Skin epidermis (tissue), 12 donors: ENCODE data around the gene LDB3.
A peak's percentile ranks its signal among the peaks of the same experiment; 100 is the strongest.

ENCODE experiments used
- H3K27ac ChIP-seq, 21 experiments: fragments of 200-600 bp; sonication (generic) in 11 of 21; one replicate each; pipeline ENCODE4 v1.5.0; 2020; ENCODE audit warnings: mild to moderate bottlenecking in 3 of 21, inconsistent platforms in 2 of 21, moderate library complexity in 2 of 21
- H3K4me3 ChIP-seq, 7 experiments: fragments of 200-600 bp; sonication (generic) in 2 of 7; one replicate each; pipeline ENCODE4 v1.5.0; 2020; ENCODE audit warnings: inconsistent platforms in 2 of 7, mild to moderate bottlenecking in 2 of 7, moderate library complexity in 1 of 7

Gene LDB3

DNA sequence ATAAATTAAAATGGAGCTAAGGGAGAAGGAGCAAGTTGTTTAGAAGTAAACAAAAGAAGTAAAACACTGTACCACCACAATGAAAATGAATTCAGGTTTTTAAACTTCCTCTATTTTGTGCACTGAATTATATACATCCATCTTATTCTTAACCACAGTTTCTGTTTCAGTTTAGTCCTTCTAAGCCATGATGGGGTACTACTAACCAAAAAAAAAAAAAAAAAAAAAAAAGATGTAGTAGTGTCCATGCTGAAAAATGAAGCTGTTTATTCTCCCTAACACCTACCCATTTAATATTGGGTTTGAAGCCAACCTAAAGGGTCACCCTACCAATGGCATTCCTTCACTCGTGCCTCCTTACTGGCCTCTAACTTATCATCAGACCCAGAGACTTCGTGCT lies 84.7 kb downstream of the LDB3 start:
- H3K4me3 ChIP-seq = no peak overlapping the region
- H3K27ac ChIP-seq = peak overlapping the region in 1 of 21 experiments; percentile 0

DNA sequence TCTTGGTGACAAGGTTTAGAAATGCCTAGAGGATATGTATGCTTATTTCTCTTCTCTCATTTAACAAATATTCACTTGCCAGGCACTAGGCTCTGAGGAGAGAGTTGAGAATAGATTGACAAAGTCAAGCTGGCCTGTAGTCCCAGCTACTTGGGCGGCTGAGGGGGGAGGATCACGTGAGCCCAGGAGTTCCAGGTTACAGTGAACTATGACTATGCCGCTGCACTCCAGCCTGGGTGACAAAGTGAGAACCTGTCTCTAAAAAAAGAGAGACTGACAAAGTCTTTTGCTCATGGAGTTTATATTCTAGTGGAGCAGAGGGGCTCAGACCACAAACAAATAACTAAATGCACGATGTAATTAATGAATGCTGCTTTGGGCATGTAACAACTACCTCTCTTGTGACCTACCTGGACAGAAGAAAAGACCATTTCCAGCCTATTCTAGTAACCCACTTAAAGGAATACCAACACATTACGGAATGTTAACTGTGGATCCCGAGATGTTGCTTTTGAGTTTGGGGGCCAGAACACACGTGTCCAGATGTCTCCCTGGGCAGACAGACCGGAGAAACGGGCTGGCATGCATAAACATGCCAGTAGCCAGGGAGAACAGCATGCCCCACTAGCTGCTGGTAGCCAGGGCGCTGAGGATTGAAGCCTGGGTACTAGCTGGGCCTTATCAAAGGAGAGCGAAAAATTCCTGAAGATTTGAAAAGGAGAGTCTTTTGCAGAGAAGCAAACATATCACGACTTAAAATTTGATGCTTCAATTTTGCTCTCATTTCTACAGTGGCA lies 85.5 kb downstream of the LDB3 start:
- Histone ChIP-seq H3K4me3 (no peak overlapping the region), H3K27ac (peak overlapping the region in 3 of 21 experiments; percentile 0 to 48 (median 15))

DNA sequence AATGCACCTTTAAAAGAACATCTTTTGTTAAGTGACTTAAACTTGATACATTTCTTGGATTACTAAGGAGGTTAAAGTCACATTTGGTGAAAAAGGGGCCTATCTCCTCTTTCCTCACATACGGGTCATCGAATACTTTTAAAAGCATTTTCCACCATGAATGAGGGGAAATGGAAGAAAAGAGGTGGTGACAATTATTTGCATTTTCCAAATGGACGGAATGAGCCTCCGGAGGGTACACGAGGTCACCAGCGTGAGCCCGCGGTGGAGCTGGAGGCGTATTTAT lies 87.1 kb downstream of the LDB3 start:
- peak overlapping the region; percentile 65 to 91 (median 84) for H3K4me3 ChIP-seq
- peak overlapping the region in 20 of 21 experiments; percentile 69 to 97 (median 89) for H3K27ac ChIP-seq

DNA sequence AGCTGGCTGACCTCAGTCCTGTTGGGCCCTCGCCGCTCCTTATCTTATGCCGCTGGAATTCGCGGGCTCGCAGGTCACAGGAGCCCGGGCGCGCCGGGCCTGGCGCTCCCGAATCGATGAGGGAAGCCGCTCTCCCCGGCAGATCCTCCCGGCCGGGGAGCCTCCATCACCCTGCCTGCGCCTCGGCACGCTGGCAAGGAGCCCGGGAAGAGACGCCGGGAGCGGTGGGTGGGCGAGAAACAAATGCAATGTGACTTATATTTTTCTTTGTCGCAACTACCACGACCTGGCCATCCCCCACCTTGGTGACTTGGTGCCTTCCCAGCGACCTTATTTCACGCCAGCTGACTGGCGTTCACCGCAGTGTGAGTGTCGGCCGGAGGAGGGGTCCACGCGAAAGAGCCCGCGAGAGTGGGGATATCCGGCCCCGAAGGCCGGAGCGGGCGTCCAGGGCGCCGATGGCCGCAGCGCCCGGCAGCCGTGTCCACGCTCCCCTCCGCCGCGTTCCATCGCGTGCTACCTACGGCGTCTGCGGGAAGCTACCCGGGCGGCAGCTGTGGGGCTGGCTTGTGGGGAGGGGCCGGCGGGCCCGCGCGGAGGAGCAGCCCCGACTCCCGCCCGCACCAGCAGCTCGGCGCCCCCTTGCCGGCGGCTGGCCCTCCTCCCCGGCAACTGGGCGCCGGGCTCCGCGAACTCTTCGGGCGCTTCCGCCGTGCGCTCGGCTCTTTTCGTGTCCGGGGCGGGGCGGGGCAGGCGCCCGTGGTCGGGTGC lies 87.6 kb downstream of the LDB3 start:
- Histone ChIP-seq H3K4me3 (peak overlapping the region; percentile 65 to 91 (median 84)), H3K27ac (peak overlapping the region in 20 of 21 experiments; percentile 69 to 97 (median 89))

DNA sequence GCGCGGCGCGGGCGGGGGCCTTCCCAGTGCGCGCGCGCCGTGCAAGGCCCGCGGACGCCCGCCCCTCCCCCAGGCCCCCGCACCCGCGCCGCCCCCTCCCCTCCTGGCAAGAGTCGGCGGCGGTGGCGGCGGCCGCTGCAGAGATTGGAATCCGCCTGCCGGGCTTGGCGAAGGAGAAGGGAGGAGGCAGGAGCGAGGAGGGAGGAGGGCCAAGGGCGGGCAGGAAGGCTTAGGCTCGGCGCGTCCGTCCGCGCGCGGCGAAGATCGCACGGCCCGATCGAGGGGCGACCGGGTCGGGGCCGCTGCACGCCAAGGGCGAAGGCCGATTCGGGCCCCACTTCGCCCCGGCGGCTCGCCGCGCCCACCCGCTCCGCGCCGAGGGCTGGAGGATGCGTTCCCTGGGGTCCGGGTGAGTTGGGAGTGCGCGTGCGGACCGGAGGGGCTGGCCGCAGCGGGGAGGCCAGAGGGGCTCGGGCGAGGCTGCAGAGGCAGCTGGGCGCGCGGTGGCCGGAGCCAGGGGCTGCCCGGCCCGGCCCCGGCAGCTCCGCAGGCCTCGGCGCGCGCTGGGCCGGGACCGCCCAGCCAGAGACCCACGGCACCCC lies 88.3 kb downstream of the LDB3 start, which contains the start of gene BMPR1A:
Gene BMPR1A, plus strand, starts transcription at position 109 of the 602 bp plus-strand sequence. CDS start 119,400 bp downstream, outside the sequence.
- Histone ChIP-seq H3K27ac (peak within 1 kb of the TSS; percentile 69 to 97 (median 90)), H3K4me3 (peak within 1 kb of the TSS; percentile 65 to 91 (median 84))

DNA sequence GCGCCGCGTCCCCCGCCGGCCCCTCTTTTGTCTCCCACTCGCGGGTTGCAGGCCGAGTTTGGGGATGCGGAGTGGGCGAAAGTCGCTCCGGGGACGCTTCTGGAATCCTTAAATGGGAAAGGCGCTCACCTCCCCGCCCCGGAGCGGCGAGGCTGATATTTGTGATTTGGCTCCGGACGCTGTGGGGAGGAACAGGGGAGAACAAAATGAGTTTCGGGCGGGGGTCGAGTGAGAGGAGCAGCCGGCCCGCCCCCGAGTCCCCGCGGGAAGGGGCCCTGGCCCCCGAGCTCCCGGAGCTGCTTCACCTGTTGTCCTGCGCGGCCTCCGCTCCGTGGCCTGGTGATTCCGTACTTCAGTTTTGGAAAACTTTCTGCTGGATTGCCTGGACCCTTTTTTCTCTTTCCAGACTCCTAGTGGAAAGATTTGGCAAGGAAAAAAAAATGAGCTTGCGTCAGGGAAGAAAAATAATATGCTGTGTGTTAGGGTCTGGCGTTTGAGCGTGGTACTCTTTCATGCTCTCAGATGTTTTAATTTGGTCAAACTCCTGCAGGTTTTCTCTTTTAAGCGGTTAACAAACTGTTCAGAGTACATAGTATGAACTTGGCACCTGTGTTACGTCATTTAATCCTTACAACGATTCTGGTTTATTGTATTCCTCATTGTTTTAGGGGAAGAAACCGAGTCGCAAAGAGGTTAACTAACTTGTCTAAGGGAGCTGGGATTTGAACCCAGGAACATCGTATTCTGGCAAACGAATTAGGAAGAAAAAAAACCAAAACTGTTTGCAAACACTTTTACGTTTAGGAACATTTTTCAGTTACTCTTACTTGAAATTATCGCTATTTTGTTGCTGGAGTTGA lies 89.0 kb downstream of the LDB3 start:
- Histone ChIP-seq H3K27ac (peak overlapping the region; percentile 60 to 97 (median 90)), H3K4me3 (peak overlapping the region; percentile 65 to 91 (median 84))

DNA sequence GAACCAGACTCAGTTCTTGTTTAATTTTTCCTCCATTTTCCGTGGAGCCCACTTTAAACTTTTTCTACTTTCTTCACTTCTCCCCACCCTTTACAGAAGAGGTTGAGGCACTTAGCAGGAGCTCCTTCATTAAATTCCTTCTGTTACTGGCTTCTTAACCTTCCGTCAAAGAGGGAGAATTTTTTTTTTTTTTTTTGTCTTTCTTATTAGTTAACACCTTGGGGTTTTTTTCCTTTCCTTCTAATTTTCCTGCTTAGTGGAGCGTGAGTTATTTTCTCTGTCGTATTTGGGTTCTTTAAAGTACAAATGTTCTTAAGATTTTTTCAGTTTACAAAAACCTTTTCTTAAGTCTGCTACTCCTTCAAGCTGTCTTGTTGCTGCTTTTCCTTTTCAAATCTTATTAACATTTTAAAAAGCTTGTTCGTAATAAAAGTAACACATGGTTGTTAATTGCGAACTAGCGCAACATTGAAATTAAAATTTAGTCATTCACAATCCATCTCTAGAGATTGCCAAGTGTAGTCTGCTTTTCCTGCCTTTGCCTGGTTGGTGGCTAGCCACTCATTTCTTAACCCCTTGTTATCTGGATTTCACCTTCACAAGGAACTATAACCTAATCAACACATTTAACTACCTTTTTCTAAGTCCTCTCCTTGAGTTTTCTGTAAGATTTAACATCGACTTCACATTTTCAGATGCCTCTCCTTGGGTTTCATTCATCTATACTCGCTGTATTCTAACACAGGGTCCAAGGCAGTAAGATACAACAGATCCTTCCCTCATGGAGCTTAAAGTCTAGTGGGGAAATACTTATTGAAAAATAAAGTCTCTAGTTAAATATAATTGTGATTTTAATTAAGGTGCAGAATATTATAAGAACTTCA lies 90.1 kb downstream of the LDB3 start:
- Histone ChIP-seq H3K27ac (peak overlapping the region in 13 of 21 experiments; percentile 45 to 97 (median 91)), H3K4me3 (peak overlapping the region in 6 of 7 experiments; percentile 79 to 91 (median 86))

DNA sequence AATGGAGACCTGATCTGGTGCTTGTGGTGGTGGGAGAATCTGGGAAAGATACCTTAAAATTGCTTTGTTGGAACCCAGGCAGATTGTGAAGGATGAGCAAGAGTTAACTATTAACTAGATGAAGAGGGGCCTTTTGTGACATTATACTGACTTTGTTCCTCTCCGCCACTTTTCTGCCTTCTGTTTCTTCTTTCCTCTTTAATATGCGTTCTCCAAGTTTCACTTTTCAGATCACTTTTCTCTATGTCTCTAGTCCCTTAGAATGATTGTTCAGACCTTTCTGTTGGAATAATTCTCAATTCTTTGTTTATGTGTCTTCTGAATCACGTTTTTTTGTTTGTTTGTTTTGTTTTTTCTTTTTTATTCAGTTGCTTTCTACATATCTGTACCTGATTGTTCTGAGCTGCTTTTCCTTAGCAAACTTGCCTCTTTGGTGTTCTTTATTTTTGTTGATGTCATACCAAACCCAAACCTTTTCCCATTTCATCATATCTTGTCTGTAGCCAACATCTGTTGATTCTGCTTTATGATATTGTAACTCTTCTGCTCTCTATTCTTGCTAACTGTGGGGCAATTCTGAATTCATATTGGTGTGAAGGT lies 90.9 kb downstream of the LDB3 start:
- Histone ChIP-seq H3K4me3 (peak overlapping the region in 3 of 7 experiments; percentile 79 to 91 (median 79)), H3K27ac (peak overlapping the region in 3 of 21 experiments; percentile 29 to 95 (median 45))

DNA sequence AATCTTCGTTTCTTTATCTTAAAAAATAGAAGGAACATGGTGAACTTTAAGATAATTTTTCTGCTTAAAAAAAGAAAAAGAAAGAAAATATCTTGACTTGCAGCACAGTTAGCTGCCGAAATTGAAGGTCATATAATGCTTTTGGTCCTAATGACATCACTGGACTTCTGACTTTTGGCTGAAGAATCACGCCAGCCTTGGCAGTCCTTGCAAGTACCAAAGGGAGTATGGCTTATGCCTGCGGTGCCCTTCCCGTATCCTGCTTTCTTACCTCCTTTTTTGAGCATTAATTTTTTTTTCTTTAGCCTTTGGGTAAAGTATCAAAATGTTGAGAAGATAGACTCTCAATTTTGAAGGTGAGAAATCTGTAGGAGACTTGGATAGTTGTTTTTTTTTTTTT lies 95.1 kb downstream of the LDB3 start:
- Histone ChIP-seq H3K4me3 (no peak overlapping the region), H3K27ac (no peak overlapping the region)

DNA sequence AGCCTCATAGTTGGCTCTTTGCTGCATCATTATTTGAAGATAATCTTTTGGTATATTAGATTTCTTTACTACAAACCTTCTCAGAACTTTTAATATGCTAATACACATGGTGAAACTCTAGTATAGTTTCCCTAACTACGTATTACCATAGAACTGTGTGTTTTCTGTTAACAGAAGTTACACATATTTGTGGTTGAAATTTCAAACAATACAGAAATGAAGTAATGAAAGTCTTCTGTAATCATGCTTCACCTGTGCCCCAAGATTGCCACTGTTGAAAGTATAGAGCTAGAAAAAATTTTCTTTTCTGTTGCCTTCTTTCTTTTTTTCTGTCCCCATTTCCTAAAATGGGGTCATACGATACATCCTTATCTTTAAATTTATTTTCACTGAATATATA lies 97.2 kb downstream of the LDB3 start:
- no peak overlapping the region for H3K27ac ChIP-seq

DNA sequence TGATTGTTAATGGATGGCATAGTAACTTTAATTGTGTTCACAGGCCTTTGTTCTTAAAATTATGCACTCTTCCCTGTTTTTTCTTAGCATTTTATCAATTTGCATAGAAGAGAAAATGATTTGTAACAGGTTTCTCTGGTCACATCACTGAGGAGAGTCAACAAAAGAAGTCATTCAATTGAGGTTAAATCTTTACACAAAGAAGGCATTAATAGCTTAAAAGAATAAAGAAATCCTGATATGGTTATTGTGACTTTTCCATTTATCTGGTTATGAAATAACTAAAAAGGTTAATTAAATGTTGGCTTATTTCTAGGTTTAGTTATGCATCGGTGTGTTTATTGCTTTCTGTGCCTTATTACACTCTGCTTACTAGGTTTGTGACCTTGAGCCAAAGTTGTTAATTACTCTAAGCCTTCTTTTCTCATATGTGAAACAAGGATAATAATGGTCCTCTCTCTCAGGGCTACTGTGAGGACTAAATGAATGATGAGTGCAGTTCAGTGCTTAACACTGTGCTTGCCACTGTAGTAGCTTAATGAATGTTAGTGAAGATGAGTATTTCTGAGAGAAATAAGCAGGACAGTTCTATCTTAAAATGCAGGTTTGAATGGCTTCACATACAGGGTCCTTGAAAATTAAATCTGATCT lies 100.2 kb downstream of the LDB3 start:
- H3K4me3 ChIP-seq = no peak overlapping the region
- no peak overlapping the region for H3K27ac ChIP-seq

More for the DNA sequence above, 97.2 kb downstream of the LDB3 start:
- no peak overlapping the region for H3K4me3 ChIP-seq

DNA sequence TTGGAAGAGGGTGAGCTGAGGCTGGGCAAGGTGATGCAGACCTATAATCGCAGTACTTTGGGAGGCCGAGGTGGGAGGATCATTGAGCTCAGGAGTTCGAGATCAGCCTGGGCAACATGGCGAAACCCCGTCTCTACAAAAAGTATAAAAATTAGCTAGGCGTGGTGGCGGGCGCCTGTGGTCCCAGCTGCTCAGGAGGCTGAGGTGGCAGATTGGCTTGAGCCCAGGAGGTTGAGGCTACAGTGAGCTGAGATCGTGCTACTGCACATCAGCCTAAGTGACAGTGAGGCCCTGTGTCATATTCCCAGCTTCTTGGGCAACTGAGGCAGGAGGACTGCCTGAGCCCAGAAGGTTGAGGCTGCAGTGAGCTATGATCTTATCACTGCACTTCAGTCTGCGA lies 101.7 kb downstream of the LDB3 start:
- no peak overlapping the region for H3K27ac ChIP-seq
- H3K4me3 ChIP-seq = no peak overlapping the region

DNA sequence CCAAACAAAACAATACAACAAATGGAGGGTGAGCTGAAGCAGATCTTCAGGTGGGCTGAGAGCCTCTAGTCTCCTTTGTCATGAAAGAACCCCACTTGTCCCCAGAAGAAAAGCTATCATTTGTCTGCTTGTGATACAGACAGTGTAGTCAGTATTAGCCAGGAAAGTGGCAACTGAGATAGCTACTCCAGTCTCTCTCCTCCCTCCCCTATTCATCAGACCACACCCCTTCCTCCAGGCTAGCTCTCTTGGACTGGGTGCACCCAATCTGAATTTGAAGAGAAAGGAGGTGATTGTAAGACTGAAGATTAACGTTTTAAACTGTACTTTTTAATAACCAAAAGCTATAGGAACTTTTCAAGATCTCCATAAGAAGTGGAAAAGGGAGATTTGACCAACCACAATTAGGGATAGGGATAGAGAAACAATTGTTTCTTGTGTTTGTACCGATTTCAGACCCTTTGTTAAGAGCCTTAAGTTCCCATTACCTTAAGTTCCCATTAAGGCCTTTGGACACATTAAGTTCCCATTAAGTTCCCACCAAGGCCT lies 102.2 kb downstream of the LDB3 start:
- Histone ChIP-seq H3K27ac (no peak overlapping the region), H3K4me3 (no peak overlapping the region)

DNA sequence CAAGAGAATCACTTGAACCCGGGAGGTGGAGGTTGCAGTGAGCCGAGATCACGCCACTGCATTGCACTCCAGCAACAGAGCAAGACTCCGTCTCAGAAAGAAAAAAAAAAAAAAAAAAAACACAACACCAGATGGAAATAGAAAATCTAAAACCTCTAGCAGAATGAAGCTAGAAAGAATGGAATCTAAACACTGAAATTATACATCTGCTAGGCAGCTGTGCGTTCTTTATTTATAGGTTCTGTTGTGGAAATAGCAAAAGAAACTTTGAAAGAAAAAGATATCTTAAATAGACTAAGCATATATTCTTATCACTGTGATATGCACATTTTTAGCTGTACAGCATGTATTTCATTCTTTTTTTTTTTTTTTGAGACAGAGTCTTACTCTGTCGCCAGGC lies 105.2 kb downstream of the LDB3 start:
- no peak overlapping the region for H3K27ac ChIP-seq
- H3K4me3 ChIP-seq = no peak overlapping the region

DNA sequence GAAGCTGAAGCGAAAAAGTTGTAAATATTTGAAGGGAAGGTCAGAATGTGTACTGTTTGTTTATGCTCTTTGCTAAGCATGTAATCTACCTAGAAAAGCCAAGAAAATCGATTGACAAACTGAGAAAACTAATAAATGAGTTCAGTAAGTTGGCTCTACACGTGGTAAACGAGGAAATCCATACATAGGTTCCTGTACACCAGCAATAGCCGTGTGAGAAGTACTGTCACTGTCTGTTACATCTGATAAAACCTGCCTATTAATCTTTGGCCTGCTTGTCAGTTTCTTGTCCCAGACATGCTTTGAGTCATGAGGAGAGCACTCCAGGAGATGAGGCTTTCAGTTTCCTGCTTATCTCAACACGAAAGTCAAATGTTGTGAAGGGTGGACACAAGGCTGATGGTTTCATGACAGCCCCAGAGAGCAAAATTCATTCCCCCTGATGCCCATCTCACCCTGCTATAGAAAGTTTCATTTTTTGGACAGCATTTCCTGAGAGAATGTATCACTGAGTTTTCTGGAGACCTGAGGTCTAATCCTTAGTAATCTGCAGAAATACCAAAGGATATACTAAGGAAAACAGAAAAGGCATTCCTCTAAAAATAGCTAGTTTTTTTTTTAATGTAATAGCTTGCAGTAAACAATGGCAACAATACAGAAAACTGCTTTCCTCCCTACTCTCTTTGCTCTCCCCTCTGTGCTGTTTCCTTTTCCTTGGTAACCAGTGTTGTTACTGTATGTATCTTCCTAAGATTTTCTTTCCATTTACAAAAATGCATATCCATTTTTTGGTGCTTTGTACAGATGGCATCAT lies 107.0 kb downstream of the LDB3 start:
- Histone ChIP-seq H3K27ac (peak overlapping the region in 3 of 21 experiments; percentile 2 to 54 (median 12)), H3K4me3 (no peak overlapping the region)

DNA sequence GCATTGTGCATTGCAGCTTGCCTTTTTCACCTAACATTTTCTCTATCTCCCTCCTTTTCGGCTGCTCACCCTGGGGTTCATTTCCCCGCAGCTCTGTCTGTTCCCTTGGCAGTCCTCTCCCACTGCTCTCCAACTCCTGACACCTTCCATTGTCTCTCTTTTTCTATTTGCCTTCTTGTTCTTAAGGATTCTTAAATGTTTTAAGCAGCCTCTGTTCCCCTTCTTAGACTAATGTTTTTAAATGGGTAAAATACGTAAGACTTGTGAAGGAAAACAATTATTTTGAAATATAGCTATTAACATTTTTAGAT lies 107.5 kb downstream of the LDB3 start:
- H3K4me3 ChIP-seq = no peak overlapping the region
- peak overlapping the region in 3 of 21 experiments; percentile 2 to 12 (median 11) for H3K27ac ChIP-seq
